ENCODE data around the gene FRMD5. TPM values are rescaled to one million over a fixed set of nuclear protein-coding genes. Genes with fewer than 3 reads are reported as not detected.
A peak's percentile ranks its signal among the peaks of the same experiment; 100 is the strongest.

Gene FRMD5
- total RNA-seq, 1 experiment from 2014 or later, result 3.9 TPM

- Histone ChIP-seq H3K79me1 (ENCODE audit: insufficient read depth, low read depth, low read length, poor library complexity, severe bottlenecking) (no peaks in the 10 kb centered on the region), H2AK5ac (ENCODE audit: insufficient read length, low read length) (no peak overlapping the region), H3K18ac (ENCODE audit: insufficient read length, low read depth, low read length) (no peak overlapping the region), H3K9me3 (ENCODE audit: control insufficient read depth, low read depth, low read length) (no peaks in the 10 kb centered on the region), H2BK5ac (ENCODE audit: insufficient read length, low read length) (no peak overlapping the region), H2BK20ac (ENCODE audit: low read depth, low read length, poor library complexity, severe bottlenecking) (no peak overlapping the region), H2BK15ac (ENCODE audit: low read depth, low read length) (no peak overlapping the region), H3K14ac (ENCODE audit: insufficient read depth, low read length) (no peak overlapping the region), H4K5ac (ENCODE audit: insufficient read length, low read depth, low read length) (no peak overlapping the region), H3K27me3 (ENCODE audit: insufficient read depth, low read length) (no peaks in the 10 kb centered on the region), H3K79me2 (ENCODE audit: insufficient read depth, low read length) (no peaks in the 10 kb centered on the region), H3K4me1 (ENCODE audit: insufficient read depth, low read length) (no peaks in the 10 kb centered on the region), H3K9ac (ENCODE audit: extremely low read depth, insufficient read length, low read length) (no peak overlapping the region), H2BK120ac (ENCODE audit: low read depth, low read length, poor library complexity, severe bottlenecking) (no peak overlapping the region), H4K20me1 (ENCODE audit: control insufficient read depth, insufficient read depth, insufficient read length) (no peaks in the 10 kb centered on the region), H2AFZ (ENCODE audit: low read length) (no peak overlapping the region), H4K91ac (ENCODE audit: insufficient read length, low read depth, low read length) (no peak overlapping the region), H3K23ac (ENCODE audit: insufficient read length, low read depth, low read length) (no peak overlapping the region), H3K27ac (ENCODE audit: insufficient read length, low read depth, low read length) (no peak overlapping the region), H3T11ph (ENCODE audit: low read length) (no peak overlapping the region), H3K56ac (ENCODE audit: insufficient read length, low read depth, low read length) (no peak overlapping the region), H3K23me2 (ENCODE audit: insufficient read length, low read depth, low read length, poor library complexity, severe bottlenecking) (no peaks in the 10 kb centered on the region), H4K8ac (replicated peaks; ENCODE audit: insufficient read length, low read depth, low read length) (no peak overlapping the region), H3K4me2 (ENCODE audit: insufficient read depth, insufficient read length, low read length) (no peak overlapping the region), H2BK12ac (ENCODE audit: insufficient read length, low read depth, low read length) (no peak overlapping the region), H3K4ac (ENCODE audit: low read depth, low read length) (no peak overlapping the region)
- TF ChIP-seq CTCF (conservative IDR thresholded peaks at IDR 0.05), result no peak
- no CpG with 5 or more reads among the region's 2 CpGs for WGBS (ENCODE audit: extremely low coverage, insufficient read length, low lambda C conversion rate)
- H3K36me3 Mint-ChIP-seq (ENCODE audit: insufficient read depth in 1 of 3, low read depth in 3 of 3), result no peaks in the 10 kb centered on the region
- DNase-seq, result no peak
- peaks cover 16 to 19% of the 10 kb centered on the region in 2 experiments for H3K4me1 Mint-ChIP-seq
- H3K4me3 Mint-ChIP-seq, result no peak overlapping the region
- H3K27ac Mint-ChIP-seq, result peak overlapping the region in 1 of 3 experiments; percentile 53; a peak in 2 of 7 replicates
- H3K27me3 Mint-ChIP-seq (ENCODE audit: low read depth), result no peaks in the 10 kb centered on the region; the same call in 1 of the 2 replicates
- no peaks in the 10 kb centered on the region for H3K9me3 Mint-ChIP-seq
Measured at GRCh38 chr15:44029003-44029402, 166.1 kb downstream of the FRMD5 start.
